RPMI8226 (cell line): ENCODE results near the gene ZBTB21.

Source experiments
- DNase-seq: peaks from one replicate; pipeline ENCODE4 v3.0.0-alpha.2; 2015

Gene ZBTB21

GRCh38 chr21:42039470-42039901, 29.3 kb upstream of the ZBTB21 start:
- DNase-seq, result no peak

DNA sequence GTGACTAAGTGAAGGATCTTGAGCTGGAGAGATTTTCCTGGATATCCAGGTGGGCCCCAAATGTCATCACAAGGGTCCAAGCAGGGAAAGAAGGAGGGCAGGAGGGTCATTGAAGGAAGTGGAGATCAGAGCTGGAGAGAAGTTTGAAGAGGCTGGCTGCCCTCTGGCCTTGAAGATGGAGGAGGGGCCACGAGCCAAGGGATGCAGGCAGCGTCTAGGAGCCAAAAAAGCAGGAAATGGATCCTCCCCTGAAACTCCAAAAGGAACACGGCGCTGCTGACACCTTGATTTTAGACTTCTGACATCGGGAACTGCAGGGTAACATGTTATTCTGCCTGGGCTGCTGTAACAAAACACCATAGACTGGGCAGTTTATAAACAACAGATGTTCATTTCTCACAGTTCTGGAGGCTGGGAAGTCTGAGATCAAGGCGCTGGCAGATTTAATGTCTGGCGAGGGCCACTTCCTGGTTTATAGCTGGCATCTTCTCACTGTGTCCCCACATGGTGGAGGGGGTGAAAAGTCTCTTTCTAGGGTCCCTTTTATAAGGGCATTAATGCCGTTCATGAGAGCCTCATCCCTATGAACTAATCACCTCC, 28.8 kb upstream of the ZBTB21 start:
- DNase-seq, result no peak

DNA sequence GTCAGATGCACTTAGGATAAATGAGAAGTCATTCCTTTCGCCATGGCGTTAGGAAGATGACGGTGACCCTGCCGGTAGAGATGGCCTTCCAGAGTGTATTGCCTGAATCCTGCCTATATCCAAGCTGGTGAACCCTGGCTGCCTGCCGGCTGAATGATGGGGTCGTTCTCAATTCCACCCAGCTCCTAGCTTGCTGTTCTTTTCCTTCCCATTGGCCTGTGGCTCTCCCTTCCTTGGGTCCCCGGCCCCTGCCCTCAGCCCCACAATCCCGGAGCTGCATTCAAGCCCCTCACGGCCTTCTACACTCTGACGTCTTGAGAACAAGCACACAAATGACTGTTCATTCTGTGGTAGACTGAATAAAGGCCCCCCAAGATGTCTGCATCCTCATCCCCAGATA, 28.2 kb upstream of the ZBTB21 start:
- DNase-seq, result no peak

- no peak for DNase-seq
These were observed 27.8 kb upstream of the ZBTB21 start for GRCh38 chr21:42037943-42038342.

- DNase-seq, result no peak
These were observed 27.4 kb upstream of the ZBTB21 start for GRCh38 chr21:42037516-42037915.

GRCh38 chr21:42036313-42036712, 26.2 kb upstream of the ZBTB21 start:
- no peak for DNase-seq

- peak; percentile 65 for DNase-seq
These were observed 22.8 kb upstream of the ZBTB21 start for GRCh38 chr21:42032968-42033367.

- DNase-seq, result peak; percentile 40
These were observed 22.1 kb upstream of the ZBTB21 start for GRCh38 chr21:42032266-42032665.

DNA sequence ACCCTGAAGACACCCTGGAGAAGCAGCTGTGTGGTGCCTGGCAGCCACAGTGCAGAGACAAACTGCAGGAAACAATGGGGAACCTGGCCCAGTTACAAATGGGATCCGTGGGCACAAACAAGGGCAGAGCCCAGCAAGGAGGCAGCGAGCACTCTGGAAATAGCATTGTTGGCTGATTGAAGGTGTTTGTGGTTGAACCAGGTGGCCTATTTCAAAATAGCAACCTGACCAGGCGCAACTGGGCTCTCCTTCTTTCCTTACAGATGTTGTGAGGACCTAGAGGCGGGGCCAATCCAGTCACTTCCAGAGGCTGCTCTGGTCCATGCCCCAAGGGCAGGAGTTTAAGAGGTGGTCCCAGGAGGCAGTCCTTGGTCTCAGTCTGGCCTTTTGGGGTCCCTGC, 21.7 kb upstream of the ZBTB21 start:
- DNase-seq, result peak; percentile 90

DNA sequence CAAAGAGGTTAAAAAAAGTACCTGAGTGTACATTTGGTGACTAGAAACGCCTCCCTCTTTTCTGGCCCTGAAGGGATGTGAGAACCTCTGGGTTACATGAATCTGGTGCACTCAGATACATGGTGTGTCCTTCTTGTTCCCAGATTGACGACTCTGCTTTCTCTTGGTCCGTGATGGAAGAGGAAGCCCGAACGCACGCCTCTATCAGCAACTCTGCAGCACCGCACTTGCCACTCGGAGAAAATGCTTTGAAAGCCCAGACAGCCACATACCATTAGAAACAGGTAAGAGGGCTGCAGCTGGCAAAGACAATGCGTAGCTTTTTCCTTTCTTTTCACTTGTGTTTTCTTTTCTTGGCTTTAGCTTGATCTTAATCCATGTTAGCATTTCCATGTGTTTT, 21.1 kb upstream of the ZBTB21 start:
- DNase-seq, result peak; percentile 85

DNA sequence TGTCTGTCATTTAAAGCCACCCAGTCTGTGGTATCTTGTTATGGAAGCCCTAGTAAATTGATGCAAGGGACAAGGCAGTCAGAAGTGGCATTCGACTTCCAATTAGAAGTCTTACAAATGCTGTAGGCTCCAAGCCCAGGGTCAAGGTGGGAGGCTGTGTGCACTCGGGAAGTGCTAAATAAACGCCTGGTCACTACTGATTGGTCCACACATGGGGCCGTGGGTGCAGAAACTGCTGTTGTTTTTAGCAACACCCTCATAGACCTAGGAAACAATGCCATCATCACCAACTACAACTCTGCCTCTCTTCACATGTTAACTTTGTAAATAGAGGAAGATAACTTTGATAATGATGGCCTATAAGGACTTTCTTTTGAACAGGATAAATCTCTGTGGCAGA, 20.2 kb upstream of the ZBTB21 start:
- DNase-seq, result no peak

DNA sequence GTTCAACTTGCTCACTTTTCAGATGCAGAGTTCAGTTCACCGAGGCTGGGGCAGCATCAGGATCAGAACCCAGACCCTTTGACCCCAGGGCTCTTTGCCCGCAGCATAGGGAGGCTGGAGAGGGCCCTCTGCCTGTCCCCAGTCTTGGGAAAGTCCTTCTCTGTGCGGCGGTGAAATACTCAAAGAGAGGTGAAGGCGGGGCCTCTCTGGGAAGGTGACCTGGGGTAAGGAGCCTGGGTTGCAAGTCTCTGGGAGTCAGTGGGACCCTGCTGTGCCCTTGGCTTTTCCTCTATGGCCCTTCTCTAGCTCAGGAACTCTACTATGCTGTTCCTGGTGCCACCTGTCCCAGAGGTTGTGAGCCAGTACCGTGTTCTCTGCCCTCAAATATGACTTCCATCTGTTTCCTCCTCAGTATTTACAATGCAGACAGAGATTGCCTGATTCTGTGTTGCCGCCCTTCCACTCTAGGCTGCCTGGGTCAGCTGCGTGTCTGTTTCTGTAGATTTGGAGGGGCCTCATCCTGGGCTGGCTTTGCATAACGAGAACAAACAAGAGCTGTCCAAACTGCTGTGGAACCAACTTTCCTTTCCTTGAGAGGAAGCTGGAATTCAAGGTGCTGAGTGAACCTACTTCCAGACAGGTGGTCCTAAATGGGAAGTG, 18.7 kb upstream of the ZBTB21 start:
- DNase-seq, result no peak

DNA sequence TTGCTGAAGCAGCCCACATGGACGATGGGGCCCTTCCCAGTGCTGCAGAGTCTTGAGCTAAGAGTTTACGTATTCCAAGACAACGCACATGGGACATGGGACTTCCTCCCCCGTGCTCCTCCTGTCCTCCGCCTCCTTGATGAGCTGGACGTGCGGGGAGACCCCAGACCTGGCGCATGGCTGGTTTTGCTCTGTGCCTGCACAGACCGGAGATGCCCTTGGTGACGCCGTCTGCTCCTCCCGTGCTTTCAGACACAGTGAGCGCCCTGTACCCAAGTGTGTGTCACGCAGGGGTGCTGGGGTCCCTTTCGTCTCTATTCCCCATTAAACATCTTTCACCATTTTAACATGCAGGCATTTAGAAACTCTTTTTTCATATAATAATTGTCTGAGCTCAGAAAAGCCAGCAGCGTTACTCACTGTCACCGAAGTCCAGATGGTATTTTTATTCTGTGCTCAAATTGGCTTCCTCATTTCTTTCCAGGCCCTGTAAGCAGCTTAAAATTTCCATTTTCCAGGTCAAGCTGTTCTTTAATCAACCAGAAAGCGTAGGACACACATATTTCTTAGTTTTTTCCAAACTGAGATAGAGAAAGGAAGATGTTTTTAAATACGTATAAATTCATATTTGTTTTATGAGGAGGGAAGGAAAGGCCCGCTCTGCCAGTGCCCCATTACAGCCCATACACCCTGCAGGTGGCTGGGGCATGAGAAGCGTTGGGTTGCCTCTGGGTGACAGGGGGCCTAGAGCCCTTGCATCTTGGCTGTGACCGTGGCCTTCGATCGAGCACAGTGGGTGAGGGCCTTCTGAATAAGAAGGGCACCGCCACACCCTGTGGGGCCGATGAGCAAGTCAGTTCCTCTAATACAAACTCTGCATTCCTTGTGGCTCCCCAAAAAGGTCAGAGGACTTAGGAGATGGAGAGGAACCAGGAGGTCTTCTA, 17.9 kb upstream of the ZBTB21 start:
- DNase-seq, result no peak

GRCh38 chr21:42027085-42027821, 17.1 kb upstream of the ZBTB21 start:
- no peak for DNase-seq

DNA sequence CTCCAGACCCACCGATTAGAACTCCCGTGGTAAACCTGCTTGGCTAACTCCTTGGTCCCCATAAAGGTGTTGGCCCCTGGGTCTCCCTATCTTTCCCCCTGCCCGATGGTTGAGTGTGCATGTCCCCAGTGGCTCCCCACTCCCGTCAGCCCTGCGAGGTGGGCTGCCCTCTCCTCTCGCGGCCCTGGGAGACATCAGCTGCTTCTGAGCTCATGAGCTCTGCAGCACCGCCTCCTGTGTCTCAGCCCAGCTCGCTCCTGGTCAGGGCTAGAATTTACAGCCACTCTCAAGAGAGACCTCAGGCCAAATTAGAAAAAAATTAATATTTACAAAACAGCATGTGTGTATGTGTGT, 15.9 kb upstream of the ZBTB21 start:
- no peak for DNase-seq

- DNase-seq, result no peak
These were observed 15.4 kb upstream of the ZBTB21 start for GRCh38 chr21:42025376-42026081.

DNA sequence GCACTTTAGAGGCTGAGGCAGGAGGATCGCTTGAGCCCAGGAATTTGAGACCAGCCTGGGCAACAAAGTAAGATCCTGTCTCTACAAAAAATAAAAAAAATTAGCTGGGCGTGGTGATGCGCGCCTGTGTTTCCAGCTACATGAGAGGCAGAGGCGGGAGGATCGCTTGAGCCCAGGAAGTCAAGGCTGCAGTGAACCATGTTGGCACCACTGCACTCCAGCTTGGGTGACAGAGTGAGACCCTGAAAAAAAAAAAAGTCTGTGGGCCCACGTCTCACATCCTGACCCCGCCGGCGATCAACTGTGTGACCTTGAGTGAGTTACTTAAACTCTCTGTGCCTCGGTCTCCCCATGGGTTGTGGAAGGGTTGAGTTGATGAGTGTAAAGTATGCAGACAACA, 12.7 kb upstream of the ZBTB21 start:
- no peak for DNase-seq

GRCh38 chr21:42022091-42022430, 11.9 kb upstream of the ZBTB21 start:
- DNase-seq, result no peak

DNA sequence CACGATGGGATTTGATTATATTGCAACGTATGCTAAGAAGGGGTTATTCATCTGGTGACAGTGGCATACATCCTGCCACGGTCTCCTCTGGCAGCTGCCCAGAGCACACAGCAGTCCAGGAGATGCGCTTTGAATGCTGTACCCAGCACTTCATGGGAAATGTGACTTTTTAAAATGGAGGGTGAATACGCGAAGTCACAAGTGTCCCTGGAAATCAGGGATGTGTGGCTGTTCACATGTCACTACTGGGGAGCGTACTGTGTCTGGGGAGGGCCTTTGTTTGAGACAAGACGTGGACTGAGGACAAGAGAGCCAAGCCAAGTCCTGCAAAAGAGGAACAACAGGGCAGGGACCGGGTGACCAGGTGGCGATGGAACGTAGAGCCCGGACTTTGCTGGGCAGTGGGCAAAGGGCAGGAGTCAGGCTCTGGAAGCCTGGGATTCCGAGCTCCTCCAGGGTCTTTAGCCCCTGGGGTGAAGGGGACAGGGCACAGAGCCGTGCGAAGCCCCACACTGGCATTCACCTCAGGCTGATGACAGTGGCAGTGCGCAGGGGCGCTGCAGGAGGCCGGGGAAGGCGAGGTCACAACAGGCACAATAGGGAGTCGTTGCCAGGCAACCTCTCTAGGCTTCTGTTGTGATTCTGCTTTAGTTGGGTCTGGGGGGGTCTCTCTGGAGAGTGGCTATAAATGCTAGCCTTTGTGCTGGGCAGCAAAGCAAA, 11.4 kb upstream of the ZBTB21 start:
- DNase-seq, result no peak

DNA sequence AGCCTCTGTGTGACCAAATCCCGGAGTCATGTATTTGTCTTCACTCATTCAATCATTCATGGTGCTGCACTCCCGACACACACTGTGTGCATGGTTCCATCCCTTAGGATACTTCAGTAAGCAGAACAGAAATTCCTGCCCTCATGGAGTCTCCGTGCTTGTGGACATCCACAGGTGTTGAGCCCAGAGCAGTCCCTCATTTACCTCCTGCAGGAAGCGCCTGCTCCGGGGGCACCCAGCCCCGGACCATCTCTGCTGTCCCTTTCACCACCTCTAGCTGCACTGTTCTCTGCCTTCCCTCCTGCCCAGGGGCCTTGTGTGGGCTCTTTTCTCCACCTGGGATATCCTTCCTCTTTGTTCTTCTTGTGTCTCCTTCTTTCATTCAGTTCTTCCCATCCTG, 9.5 kb upstream of the ZBTB21 start:
- DNase-seq, result no peak

GRCh38 chr21:42019101-42019605, 9.0 kb upstream of the ZBTB21 start:
- DNase-seq, result peak; percentile 90

DNA sequence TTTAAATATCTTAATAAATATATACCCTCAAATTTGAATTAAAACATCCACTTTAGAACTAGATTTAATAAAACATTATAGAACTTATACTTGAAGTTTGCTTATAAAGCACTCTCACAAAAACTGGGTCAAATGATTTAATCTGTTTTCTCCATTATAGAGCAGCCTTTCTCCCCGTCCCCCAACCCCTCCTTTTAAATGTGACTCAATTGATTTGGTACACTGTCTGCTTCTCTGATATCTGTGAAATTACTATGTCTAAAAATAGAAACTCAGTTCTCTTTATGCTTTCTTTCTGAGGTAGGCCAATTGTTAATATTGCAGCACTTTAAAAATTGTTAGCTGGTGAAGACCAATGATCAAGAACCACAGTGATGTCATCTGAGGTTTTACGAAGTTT, 6.9 kb upstream of the ZBTB21 start:
- no peak for DNase-seq
